ENCODE data around the gene RIMS4. TPM values are rescaled to one million over a fixed set of nuclear protein-coding genes. Genes with fewer than 3 reads are reported as not detected.

The RIMS4 gene
- total and polyA plus RNA-seq, 9 of the 15 experiments (the other 6 are each of a cell fraction or from before 2014, with no cell fraction given): 0.04 TPM; not detected in 8

GRCh38 chr20:44835116-44835515 lies 24.8 kb upstream of the RIMS4 start (continued):
- TF ChIP-seq ZNF512 (tag; IDR thresholded peaks at IDR 0.05): no peak
- no peak for TF ChIP-seq CXXC5 (CRISPR knock-in tag; IDR thresholded peaks at IDR 0.05)
- no peak for TF ChIP-seq CREB3 (tag; conservative IDR thresholded peaks at IDR 0.05; ENCODE audit: low read depth)
- TF ChIP-seq ZNF318 (IDR thresholded peaks at IDR 0.05; ENCODE audit: borderline replicate concordance in 1 of 2, low read depth in 1 of 2): no peak
- TF ChIP-seq ZNF224 (CRISPR knock-in tag; IDR thresholded peaks at IDR 0.05): no peak
